Esophagus squamous epithelium (tissue), 4 donors: ENCODE results near the gene ATP11A.

Source experiments
- CTCF ChIP-seq, 6 experiments: fragments of 450-650 bp in 4 of 6; fragments of 200-600 bp in 2 of 6; sonication (generic) in 2 of 6; IDR thresholded peaks; one replicate each; pipeline ENCODE4 v1.5.1; 2016 to 2019; ENCODE audit warnings: antibody characterized with exemption in 6 of 6, mild to moderate bottlenecking in 4 of 6, moderate library complexity in 4 of 6
- POLR2A ChIP-seq, 4 donors: fragments of 450-650 bp; IDR thresholded peaks; one replicate each; pipeline ENCODE4 v1.6.1; 2017; ENCODE audit warnings: antibody characterized with exemption in 4 of 4, mild to moderate bottlenecking in 4 of 4, moderate library complexity in 3 of 4

GRCh38 chr13:112712451-112713207 lies 22.8 kb downstream of the ATP11A start:
- TF ChIP-seq CTCF (IDR thresholded peaks at IDR 0.05) (no peak), POLR2A (IDR thresholded peaks at IDR 0.05) (no peak)
